Measurements from ENCODE around the gene TDRD10. TPM values are rescaled to one million over a fixed set of nuclear protein-coding genes. Genes with fewer than 3 reads are reported as not detected.

The TDRD10 gene
- total RNA-seq, 3 donors from 2014 or later (not counting 1 experiment from before 2014, with no cell fraction given): 0.38 TPM; not detected in 2

GRCh38 chr1:154489695-154490274, 12.2 kb upstream of the TDRD10 start:
- WGBS (ENCODE audit: insufficient coverage): 73% methylated on average over 5 of the region's 5 CpGs
- Histone ChIP-seq H3K27me3 (ENCODE audit: control insufficient read depth, insufficient read depth, low read length) (no peaks in the 10 kb centered on the region), H3K27ac (ENCODE audit: low read length) (no peak overlapping the region), H3K4me1 (ENCODE audit: control insufficient read depth, insufficient read depth, low read length) (peaks cover 28% of the 10 kb centered on the region), H3K36me3 (ENCODE audit: control insufficient read depth, insufficient read depth, low read length) (no peaks in the 10 kb centered on the region), H3K4me3 (ENCODE audit: low read length) (no peak overlapping the region), H3K9me3 (ENCODE audit: control insufficient read depth, insufficient read depth, low read length) (no peaks in the 10 kb centered on the region)
- no peaks in the 10 kb centered on the region for H3K9me3 Mint-ChIP-seq
- no peaks in the 10 kb centered on the region for H3K27me3 Mint-ChIP-seq (ENCODE audit: low read depth in 2 of 2)
- DNase-seq (no peak), ATAC-seq (no peak)
- intact Hi-C loops (cut with micrococcal nuclease): no loop called here
- H3K4me3 Mint-ChIP-seq: no peak overlapping the region
- H3K4me1 Mint-ChIP-seq: peaks cover 20 to 31% of the 10 kb centered on the region in 2 donors
- no peak overlapping the region for H3K27ac Mint-ChIP-seq
- H3K36me3 Mint-ChIP-seq: no peaks in the 10 kb centered on the region
- TF ChIP-seq CTCF (IDR thresholded peaks at IDR 0.05): no peak

GRCh38 chr1:154490317-154490716, 11.7 kb upstream of the TDRD10 start:
- Mint-ChIP-seq H3K27ac (peak overlapping the region in 1 of 2 donors; percentile 1), H3K36me3 (no peaks in the 10 kb centered on the region), H3K27me3 (ENCODE audit: low read depth in 2 of 2) (no peaks in the 10 kb centered on the region), H3K4me1 (peaks cover 20 to 31% of the 10 kb centered on the region in 2 donors), H3K9me3 (no peaks in the 10 kb centered on the region), H3K4me3 (no peak overlapping the region)
- no peak for DNase-seq
- no peak overlapping the region for H3K4me3 ChIP-seq (ENCODE audit: low read length)
- no peak overlapping the region for H3K27ac ChIP-seq (ENCODE audit: low read length)
- no peak for ATAC-seq
- no peak for TF ChIP-seq CTCF (IDR thresholded peaks at IDR 0.05)
- no peaks in the 10 kb centered on the region for H3K36me3 ChIP-seq (ENCODE audit: control insufficient read depth, insufficient read depth, low read length)
- no peaks in the 10 kb centered on the region for H3K27me3 ChIP-seq (ENCODE audit: control insufficient read depth, insufficient read depth, low read length)
- 50% methylated on average over 1 of the region's 1 CpG for WGBS (ENCODE audit: insufficient coverage)
- intact Hi-C loops (cut with micrococcal nuclease): no loop called here
- peaks cover 29% of the 10 kb centered on the region for H3K4me1 ChIP-seq (ENCODE audit: control insufficient read depth, insufficient read depth, low read length)
- no peaks in the 10 kb centered on the region for H3K9me3 ChIP-seq (ENCODE audit: control insufficient read depth, insufficient read depth, low read length)

- peak overlapping the region; percentile 76 to 79 for H3K27ac Mint-ChIP-seq
- TF ChIP-seq CTCF (IDR thresholded peaks at IDR 0.05): no peak
- no peaks in the 10 kb centered on the region for H3K27me3 Mint-ChIP-seq (ENCODE audit: low read depth in 2 of 2)
- WGBS (ENCODE audit: insufficient coverage): 34% methylated on average over 2 of the region's 4 CpGs
- Histone ChIP-seq H3K4me3 (ENCODE audit: low read length) (no peak overlapping the region), H3K9me3 (ENCODE audit: control insufficient read depth, insufficient read depth, low read length) (no peaks in the 10 kb centered on the region), H3K27me3 (ENCODE audit: control insufficient read depth, insufficient read depth, low read length) (no peaks in the 10 kb centered on the region), H3K4me1 (ENCODE audit: control insufficient read depth, insufficient read depth, low read length) (peaks cover 35% of the 10 kb centered on the region), H3K27ac (ENCODE audit: low read length) (peak overlapping the region; percentile 34), H3K36me3 (ENCODE audit: control insufficient read depth, insufficient read depth, low read length) (no peaks in the 10 kb centered on the region)
- DNase-seq (no peak), ATAC-seq (peak in 1 of 3 donors; percentile 58)
- H3K9me3 Mint-ChIP-seq: no peaks in the 10 kb centered on the region
- H3K36me3 Mint-ChIP-seq: no peaks in the 10 kb centered on the region
- intact Hi-C loops (cut with micrococcal nuclease): no loop called here
- H3K4me1 Mint-ChIP-seq: peaks cover 20 to 40% of the 10 kb centered on the region in 2 donors
- H3K4me3 Mint-ChIP-seq: no peak overlapping the region
Observed at GRCh38 chr1:154492115-154492514, 9.9 kb upstream of the TDRD10 start.

- Mint-ChIP-seq H3K27ac (peak overlapping the region; percentile 76 to 79), H3K36me3 (no peaks in the 10 kb centered on the region), H3K4me1 (peaks cover 20 to 41% of the 10 kb centered on the region in 2 donors), H3K27me3 (ENCODE audit: low read depth in 2 of 2) (no peaks in the 10 kb centered on the region), H3K9me3 (no peaks in the 10 kb centered on the region), H3K4me3 (peak overlapping the region; percentile 67)
- DNase-seq: peak; percentile 18 to 52
- no peaks in the 10 kb centered on the region for H3K9me3 ChIP-seq (ENCODE audit: control insufficient read depth, insufficient read depth, low read length)
- no peak overlapping the region for H3K4me3 ChIP-seq (ENCODE audit: low read length)
- peak; percentile 64 to 81 (median 72) for ATAC-seq
- 6% methylated on average over 7 of the region's 8 CpGs for WGBS (ENCODE audit: insufficient coverage)
- intact Hi-C loops (cut with micrococcal nuclease): no loop called here
- no peak for TF ChIP-seq CTCF (IDR thresholded peaks at IDR 0.05)
- no peaks in the 10 kb centered on the region for H3K27me3 ChIP-seq (ENCODE audit: control insufficient read depth, insufficient read depth, low read length)
- peaks cover 36% of the 10 kb centered on the region for H3K4me1 ChIP-seq (ENCODE audit: control insufficient read depth, insufficient read depth, low read length)
- no peaks in the 10 kb centered on the region for H3K36me3 ChIP-seq (ENCODE audit: control insufficient read depth, insufficient read depth, low read length)
- peak overlapping the region; percentile 34 for H3K27ac ChIP-seq (ENCODE audit: low read length)
Observed at GRCh38 chr1:154493276-154493675, 8.7 kb upstream of the TDRD10 start.
